ENCODE results near the gene CHGA. TPM values are rescaled to one million over a fixed set of nuclear protein-coding genes. Genes with fewer than 3 reads are reported as not detected.

Gene CHGA
- total RNA-seq, 1 experiment from 2014 or later: not detected

- DNase-seq (ENCODE audit: low spot score): peak; percentile 46
Measured at GRCh38 chr14:92960706-92961566, 38.0 kb downstream of the CHGA start.

GRCh38 chr14:92961567-92961855 is 38.6 kb downstream of the CHGA start:
- no peak for DNase-seq (ENCODE audit: low spot score)

- no peak for DNase-seq (ENCODE audit: low spot score)
Measured at GRCh38 chr14:92962031-92962830, 39.3 kb downstream of the CHGA start.

- no peak for DNase-seq (ENCODE audit: low spot score)
Measured at GRCh38 chr14:92962831-92963095, 39.8 kb downstream of the CHGA start.

GRCh38 chr14:92963301-92964123 is 40.6 kb downstream of the CHGA start:
- peak; percentile 22 for DNase-seq (ENCODE audit: low spot score)

GRCh38 chr14:92964124-92965109 is 41.5 kb downstream of the CHGA start:
- DNase-seq (ENCODE audit: low spot score): peak; percentile 15

GRCh38 chr14:92965281-92965680 is 42.3 kb downstream of the CHGA start:
- DNase-seq (ENCODE audit: low spot score): no peak

- no peak for DNase-seq (ENCODE audit: low spot score)
Measured at GRCh38 chr14:92967346-92967926, 44.5 kb downstream of the CHGA start.

GRCh38 chr14:92968291-92969020 is 45.5 kb downstream of the CHGA start:
- no peak for DNase-seq (ENCODE audit: low spot score)

- DNase-seq (ENCODE audit: low spot score): no peak
Measured at GRCh38 chr14:92969430-92969829, 46.5 kb downstream of the CHGA start.

- no peak for DNase-seq (ENCODE audit: low spot score)
Measured at GRCh38 chr14:92969871-92970270, 46.9 kb downstream of the CHGA start.

- no peak for DNase-seq (ENCODE audit: low spot score)
Measured at GRCh38 chr14:92970271-92970670, 47.3 kb downstream of the CHGA start.

- no peak for DNase-seq (ENCODE audit: low spot score)
Measured at GRCh38 chr14:92971601-92972180, 48.7 kb downstream of the CHGA start.

GRCh38 chr14:92973261-92973797 is 50.4 kb downstream of the CHGA start:
- DNase-seq (ENCODE audit: low spot score): peak; percentile 55

- no peak for DNase-seq (ENCODE audit: low spot score)
Measured at GRCh38 chr14:92973798-92974372, 50.9 kb downstream of the CHGA start.

GRCh38 chr14:92974541-92975345 is 51.8 kb downstream of the CHGA start:
- no peak for DNase-seq (ENCODE audit: low spot score)

- DNase-seq (ENCODE audit: low spot score): no peak
Measured at GRCh38 chr14:92976268-92976667, 53.3 kb downstream of the CHGA start.
